Heart left ventricle (tissue), 13 donors: ENCODE results near the gene CNTN5.

Experiments used
- CTCF ChIP-seq, 12 donors: fragments of 200-600 bp; sonication (generic) in 4 of 12; IDR thresholded peaks; one replicate each; pipeline versions ENCODE4 v1.5.0 to v1.8.0; 2018 to 2022; ENCODE audit warnings: antibody characterized with exemption in 12 of 12, mild to moderate bottlenecking in 5 of 12
- POLR2A ChIP-seq, 2 donors: fragments of 450-650 bp; IDR thresholded peaks; one replicate each; pipeline ENCODE4 v1.6.1; 2017; ENCODE audit warnings: antibody characterized with exemption in 2 of 2, mild to moderate bottlenecking in 2 of 2, moderate library complexity in 2 of 2
- donor health status: ischemic (EF 13 %, LVEDD 7.1; RV severe dilation, severe dysfunction).
- donor health status: DM: no; HTN: yes; CAD: no.
- donor health status: DM: no; HTN: no; CAD: no.
- donor health status: ischemic (EF 25% LVEDD 6.9; RV normal size, moderate dysfunction).
- donor health status: ischemic (EF 25% LVEDD 5.7; RV mildly dilated, moderate dysfunction).
- donor health status: ischemic (EF 35%, LVEDD 5.7; RV mildly dilated, moderate dysfunction).
- donor health status: nonischemic (EF 11% LVEDD 7.7; RV severe dilation, severe dysfunction).
- donor health status: DM: yes; HTN: yes; CAD: no.
- donor health status: PGD.
- donor health status: ischemic (EF 29% LVEDD 5.4; RV normal size, mild dysfunction).
- donor health status: nonischemic (EF 23%, LVEDD 6.1; RV moderate dilation, normal function).

GRCh38 chr11:99567334-99567956 is 546.7 kb downstream of the CNTN5 start:
- TF ChIP-seq POLR2A (IDR thresholded peaks at IDR 0.05) = no peak
- no peak for TF ChIP-seq CTCF (IDR thresholded peaks at IDR 0.05)
